SH-SY5Y (cell line): ENCODE measurements around the gene UBXN4.

ENCODE experiments used
- GATA2 ChIP-seq: IDR thresholded peaks from 2 replicates; pipeline ENCODE4 v1.6.1; 2011; ENCODE audit warnings: mild to moderate bottlenecking, low read depth, low read length
- GATA3 ChIP-seq: IDR thresholded peaks from 2 replicates; pipeline ENCODE4 v1.6.1; 2011; ENCODE audit warnings: low read depth, mild to moderate bottlenecking, low read length, moderate library complexity

- TF ChIP-seq GATA3 (no peak), GATA2 (no peak)
Measured at GRCh38 chr2:135825550-135826176, 84.0 kb downstream of the UBXN4 start.
